GM12875 (cell line): Measurements from ENCODE around the gene COG8.

ENCODE experiments used
- H3K4me3 ChIP-seq: one replicate; pipeline ENCODE4 v1.5.1; 2011; ENCODE audit warnings: low read depth, low read length, control low read depth
- TF ChIP-seq, protein P1 (sequence below): IDR thresholded peaks from 2 replicates; pipeline ENCODE4 v1.5.1; 2011; ENCODE audit warnings: low read depth, mild to moderate bottlenecking, control low read depth, inconsistent platforms, low read length, moderate library complexity, borderline replicate concordance; ENCODE audit not compliant: insufficient read depth

Gene COG8

GRCh38 chr16:69330286-69331109, 8.9 kb downstream of the COG8 start, which contains the start of gene PDF:
Gene PDF, minus strand, starts transcription at chr16:69330588. Its CDS starts 18 bp downstream, at chr16:69330570.
- H3K4me3 ChIP-seq: peak within 1 kb of the TSS; percentile 70
- TF ChIP-seq, protein P1, sequence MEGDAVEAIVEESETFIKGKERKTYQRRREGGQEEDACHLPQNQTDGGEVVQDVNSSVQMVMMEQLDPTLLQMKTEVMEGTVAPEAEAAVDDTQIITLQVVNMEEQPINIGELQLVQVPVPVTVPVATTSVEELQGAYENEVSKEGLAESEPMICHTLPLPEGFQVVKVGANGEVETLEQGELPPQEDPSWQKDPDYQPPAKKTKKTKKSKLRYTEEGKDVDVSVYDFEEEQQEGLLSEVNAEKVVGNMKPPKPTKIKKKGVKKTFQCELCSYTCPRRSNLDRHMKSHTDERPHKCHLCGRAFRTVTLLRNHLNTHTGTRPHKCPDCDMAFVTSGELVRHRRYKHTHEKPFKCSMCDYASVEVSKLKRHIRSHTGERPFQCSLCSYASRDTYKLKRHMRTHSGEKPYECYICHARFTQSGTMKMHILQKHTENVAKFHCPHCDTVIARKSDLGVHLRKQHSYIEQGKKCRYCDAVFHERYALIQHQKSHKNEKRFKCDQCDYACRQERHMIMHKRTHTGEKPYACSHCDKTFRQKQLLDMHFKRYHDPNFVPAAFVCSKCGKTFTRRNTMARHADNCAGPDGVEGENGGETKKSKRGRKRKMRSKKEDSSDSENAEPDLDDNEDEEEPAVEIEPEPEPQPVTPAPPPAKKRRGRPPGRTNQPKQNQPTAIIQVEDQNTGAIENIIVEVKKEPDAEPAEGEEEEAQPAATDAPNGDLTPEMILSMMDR: no peak

DNA sequence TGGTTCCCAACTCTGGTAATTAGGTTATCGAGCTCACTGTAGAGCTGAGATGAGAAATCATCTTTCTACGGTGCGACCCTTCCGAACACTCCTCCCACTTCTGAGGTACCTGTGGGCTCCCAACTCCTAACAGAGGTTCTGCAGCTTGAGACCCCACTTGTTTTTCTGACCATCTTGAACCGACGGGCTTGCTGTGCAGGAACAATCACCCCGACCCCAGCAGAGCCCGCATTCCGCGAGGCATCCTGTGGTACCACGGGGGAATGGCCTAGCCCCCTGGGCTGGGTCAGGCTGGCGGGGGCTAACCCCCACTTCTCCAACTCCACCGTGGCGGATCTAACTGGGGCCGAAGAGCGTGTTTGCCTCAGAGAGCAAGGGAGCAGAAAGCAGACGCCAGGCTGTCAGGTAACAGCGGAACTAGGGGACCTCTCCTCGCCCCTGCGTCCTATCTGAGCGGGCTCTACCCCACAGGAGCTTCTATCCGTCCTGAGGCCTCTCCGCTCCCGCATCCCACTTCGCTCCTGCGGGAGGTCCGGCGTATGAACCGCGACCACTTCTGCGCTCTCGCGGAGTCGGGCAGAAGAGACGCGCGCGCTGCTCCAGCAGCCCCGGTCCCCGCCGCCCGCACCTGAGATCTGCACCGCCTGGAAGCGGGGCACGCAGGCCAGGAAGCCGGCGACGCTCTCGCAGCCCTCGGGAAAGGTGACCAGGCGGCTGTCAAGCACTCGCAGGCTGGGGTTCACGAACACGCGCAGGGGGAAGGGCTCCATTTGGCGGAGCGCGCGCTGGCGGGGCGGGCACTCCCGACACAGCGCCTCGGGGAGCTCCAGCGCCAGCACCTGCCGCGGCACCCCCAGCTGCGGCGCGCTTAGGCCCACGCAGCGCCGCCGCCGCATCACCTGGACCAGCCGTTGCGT, 9.7 kb downstream of the COG8 start:
- TF ChIP-seq, protein P1: no peak
- H3K4me3 ChIP-seq: peak overlapping the region; percentile 70

GRCh38 chr16:69328854-69329316, 10.5 kb downstream of the COG8 start:
- H3K4me3 ChIP-seq: no peak overlapping the region
- TF ChIP-seq, protein P1: no peak

DNA sequence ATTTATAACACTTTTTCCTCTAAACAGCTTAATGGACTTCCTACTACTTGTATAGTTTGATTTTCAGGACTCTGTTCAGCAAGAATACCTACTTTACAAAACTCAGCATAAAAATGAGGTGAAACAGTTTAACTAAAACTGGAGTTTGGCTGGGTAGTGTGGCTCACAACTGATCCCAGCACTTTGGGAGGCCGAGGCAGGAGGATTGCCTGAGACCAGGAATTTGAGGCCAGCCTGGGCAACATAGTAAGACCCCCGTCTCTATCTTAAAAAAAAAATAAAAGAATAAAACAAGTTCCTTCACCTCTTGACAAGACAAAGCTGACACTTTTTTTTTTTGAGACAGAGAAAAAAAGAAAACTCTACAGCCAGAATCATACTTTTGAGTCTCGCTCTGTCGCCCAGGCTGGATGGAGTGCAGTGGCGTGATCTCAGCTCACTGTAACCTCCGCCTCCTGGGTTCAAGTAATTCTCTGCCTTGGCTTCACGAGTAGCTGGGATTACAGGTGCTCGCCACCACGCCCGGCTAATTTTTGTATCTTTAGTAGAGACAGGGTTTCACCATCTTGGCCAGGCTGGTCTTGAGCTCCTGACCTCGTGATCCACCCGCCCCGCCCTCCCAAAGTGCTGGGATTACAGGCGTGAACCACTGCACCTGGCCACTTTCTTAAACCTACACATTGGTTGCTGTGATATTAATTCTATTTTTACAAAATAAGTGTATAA, 11.6 kb downstream of the COG8 start:
- TF ChIP-seq, protein P1: no peak
- no peak overlapping the region for H3K4me3 ChIP-seq

GRCh38 chr16:69326172-69326873, 13.0 kb downstream of the COG8 start:
- no peak overlapping the region for H3K4me3 ChIP-seq

More at GRCh38 chr16:69326172-69326873, 13.0 kb downstream of the COG8 start:
- TF ChIP-seq, protein P1: no peak
